Frontal cortex (tissue), 1 donor: Measurements from ENCODE around the gene YOD1. TPM values are rescaled to one million over a fixed set of nuclear protein-coding genes. Genes with fewer than 3 reads are reported as not detected.

Experiments
- total RNA-seq: library from RNA; depleted of rRNA; stranded (reverse); fragments of >200 nt; gene quantifications from one replicate; pipeline ENCODE4 v1.2.3, GENCODE V29; 2014

The YOD1 gene
- total RNA-seq, 1 donor from 2014 or later = 20.8 TPM

Other genes with a start within 250 kb of the YOD1 start
- gene IL20, start 185.6 kb downstream of the YOD1 start, total RNA-seq = not detected
- gene IL24, start 153.8 kb downstream of the YOD1 start, total RNA-seq = under 0.01 TPM
- under 0.01 TPM for gene FCMR, start 129.3 kb downstream of the YOD1 start, total RNA-seq
- not detected for gene PIGR, start 104.7 kb downstream of the YOD1 start, total RNA-seq
- gene FCAMR, start 80.7 kb downstream of the YOD1 start, total RNA-seq = not detected
- gene C1orf116, start 18.5 kb downstream of the YOD1 start, total RNA-seq = not detected
- 9.4 TPM for gene PFKFB2, start 2.1 kb upstream of the YOD1 start, total RNA-seq
- not detected for gene C4BPB, start 37.7 kb upstream of the YOD1 start, total RNA-seq
- not detected for gene C4BPA, start 53.0 kb upstream of the YOD1 start, total RNA-seq